HepG2 (cell line): ENCODE measurements around the gene ACSF3. TPM values are rescaled to one million over a fixed set of nuclear protein-coding genes. Genes with fewer than 3 reads are reported as not detected.
A peak's percentile ranks its signal among the peaks of the same experiment; 100 is the strongest.

ENCODE experiments used
- ATRX ChIP-seq: sonication (generic); formaldehyde crosslinking; IDR thresholded peaks from 2 replicates; pipeline ENCODE4 v1.4.0; 2020; ENCODE audit warnings: missing genetic modification reagents, borderline replicate concordance
- CENPT ChIP-seq: sonication (generic); formaldehyde crosslinking; IDR thresholded peaks from 2 replicates; pipeline ENCODE4 v1.8.0; 2022; ENCODE audit warnings: low read depth, mild to moderate bottlenecking, moderate library complexity, missing genetic modification reagents
- GATAD1 ChIP-seq: IDR thresholded peaks from 2 replicates; pipeline ENCODE4 v1.6.1; 2016; ENCODE audit warnings: missing genetic modification reagents, missing compliant biosample characterization
- HDAC2 ChIP-seq: sonication (generic); formaldehyde crosslinking; IDR thresholded peaks from 2 replicates; pipeline ENCODE4 v1.4.0; 2020; ENCODE audit warnings: missing genetic modification reagents
- KMT2A ChIP-seq: sonication (generic); formaldehyde crosslinking; IDR thresholded peaks from 2 replicates; pipeline ENCODE4 v1.4.0; 2020; ENCODE audit warnings: missing genetic modification reagents
- MAFF ChIP-seq: IDR thresholded peaks from 2 replicates; pipeline ENCODE4 v1.6.1; 2011; ENCODE audit warnings: low read depth, low read length, improper control_type of control experiment
- MTA1 ChIP-seq: sonication (generic); formaldehyde crosslinking; IDR thresholded peaks from 2 replicates; pipeline ENCODE4 v1.4.0; 2020; ENCODE audit warnings: missing genetic modification reagents, mild to moderate bottlenecking, borderline replicate concordance
- NFE2L2 ChIP-seq: fragments of 150-350 bp; IDR thresholded peaks from 2 replicates; pipeline ENCODE4 v1.6.1; 2014; ENCODE audit warnings: low read length
- NFRKB ChIP-seq: fragments of 450-650 bp; IDR thresholded peaks from 2 replicates; pipeline ENCODE4 v1.6.1; 2017
- POLR2A ChIP-seq, 2 experiments: IDR thresholded peaks; 2 replicates each; pipeline ENCODE4 v1.6.1; 2011; ENCODE audit warnings: low read depth in 2 of 2, low read length in 2 of 2, mild to moderate bottlenecking in 1 of 2, moderate library complexity in 1 of 2; ENCODE audit not compliant: insufficient read depth in 1 of 2
- SNAI1 ChIP-seq: sonication (generic); formaldehyde crosslinking; IDR thresholded peaks from 2 replicates; pipeline ENCODE4 v1.5.0; 2020; ENCODE audit warnings: mild to moderate bottlenecking, missing genetic modification reagents, borderline replicate concordance
- SNRNP70 ChIP-seq: fragments of 200-400 bp; formaldehyde crosslinking; IDR thresholded peaks from 2 replicates; pipeline ENCODE4 v1.6.1; 2017; ENCODE audit warnings: mild to moderate bottlenecking, low read depth, low read length, moderate library complexity
- SP4 ChIP-seq: sonication (generic); formaldehyde crosslinking; IDR thresholded peaks from 2 replicates; pipeline ENCODE4 v1.8.1; 2023; ENCODE audit warnings: mild to moderate bottlenecking, missing genetic modification reagents
- STAG1 ChIP-seq: sonication (generic); formaldehyde crosslinking; IDR thresholded peaks from 2 replicates; pipeline ENCODE4 v1.4.0; 2020; ENCODE audit warnings: missing genetic modification reagents
- ZNF234 ChIP-seq: sonication (generic); formaldehyde crosslinking; conservative IDR thresholded peaks from 2 replicates; pipeline ENCODE4 v1.5.1; 2020; ENCODE audit warnings: mild to moderate bottlenecking, missing genetic modification reagents
- ZNF24 ChIP-seq: fragments of 450-650 bp; IDR thresholded peaks from 2 replicates; pipeline ENCODE4 v1.6.1; 2017; ENCODE audit warnings: antibody characterized with exemption, mild to moderate bottlenecking
- ZNF263 ChIP-seq: sonication (generic); formaldehyde crosslinking; IDR thresholded peaks from 2 replicates; pipeline ENCODE4 v1.4.0; 2020; ENCODE audit warnings: missing genetic modification reagents
- ZNF343 ChIP-seq: sonication (generic); formaldehyde crosslinking; IDR thresholded peaks from 2 replicates; pipeline ENCODE4 v1.4.0; 2020; ENCODE audit warnings: mild to moderate bottlenecking, missing genetic modification reagents
- ZNF383 ChIP-seq: sonication (generic); formaldehyde crosslinking; IDR thresholded peaks from 2 replicates; pipeline ENCODE4 v1.4.0; 2020; ENCODE audit warnings: missing genetic modification reagents, mild to moderate bottlenecking, borderline replicate concordance
- ZNF547 ChIP-seq: sonication (generic); formaldehyde crosslinking; IDR thresholded peaks from 2 replicates; pipeline ENCODE4 v1.5.1; 2020; ENCODE audit warnings: mild to moderate bottlenecking, missing genetic modification reagents
- ZNF549 ChIP-seq: sonication (generic); formaldehyde crosslinking; IDR thresholded peaks from 2 replicates; pipeline ENCODE4 v1.5.0; 2020; ENCODE audit warnings: missing genetic modification reagents
- ZNF589 ChIP-seq: sonication (generic); formaldehyde crosslinking; conservative IDR thresholded peaks from 2 replicates; pipeline ENCODE4 v1.8.0; 2022; ENCODE audit warnings: mild to moderate bottlenecking, moderate library complexity, missing genetic modification reagents
- ZNF746 ChIP-seq: sonication (generic); formaldehyde crosslinking; IDR thresholded peaks from 2 replicates; pipeline ENCODE4 v1.8.0; 2022; ENCODE audit warnings: mild to moderate bottlenecking, missing genetic modification reagents
- ZNF768 ChIP-seq: sonication (generic); formaldehyde crosslinking; IDR thresholded peaks from 2 replicates; pipeline ENCODE4 v1.4.0; 2020; ENCODE audit warnings: missing genetic modification reagents
- ZSCAN20 ChIP-seq: sonication (generic); formaldehyde crosslinking; IDR thresholded peaks from 2 replicates; pipeline ENCODE4 v1.4.0; 2020; ENCODE audit warnings: missing genetic modification reagents, mild to moderate bottlenecking, borderline replicate concordance
- polyA plus RNA-seq, 8 experiments: library from polyadenylated mRNA; depleted of rRNA in 3 of 8; stranded (reverse) in 7 of 8; unstranded in 1 of 8; fragments of >200 nt; fragmentation: Illumina TruSeq in 4 of 8; extraction: Trizol in 4 of 8; gene quantifications; 2 replicates each; pipeline versions ENCODE4 v1.2.1 to v1.2.3, GENCODE V29; 2011 to 2016; ENCODE audit warnings: low read depth in 4 of 8, missing spikeins in 1 of 8, mixed read lengths in 1 of 8; ENCODE audit not compliant: insufficient read depth in 1 of 8
- total RNA-seq, 5 experiments: library from RNA; depleted of rRNA; stranded (reverse); fragments of >200 nt; fragmentation: Illumina TruSeq; extraction: Trizol; gene quantifications; 2 replicates each; pipeline ENCODE4 v1.2.3, GENCODE V29; 2016; ENCODE audit warnings: low read depth in 1 of 5
- TF ChIP-seq, protein P1 (sequence below): sonication (generic); formaldehyde crosslinking; IDR thresholded peaks from 2 replicates; pipeline ENCODE4 v1.4.0; 2020; ENCODE audit warnings: mild to moderate bottlenecking, missing genetic modification reagents, borderline replicate concordance
- TF ChIP-seq, protein P2 (sequence below): sonication (generic); formaldehyde crosslinking; IDR thresholded peaks from 2 replicates; pipeline ENCODE4 v1.4.0; 2020; ENCODE audit warnings: missing genetic modification reagents

Gene ACSF3
- total and polyA plus RNA-seq, 2 of the 13 experiments (the other 11 are each of a cell fraction or from before 2014, with no cell fraction given) = 14.9 to 30.6 TPM

DNA sequence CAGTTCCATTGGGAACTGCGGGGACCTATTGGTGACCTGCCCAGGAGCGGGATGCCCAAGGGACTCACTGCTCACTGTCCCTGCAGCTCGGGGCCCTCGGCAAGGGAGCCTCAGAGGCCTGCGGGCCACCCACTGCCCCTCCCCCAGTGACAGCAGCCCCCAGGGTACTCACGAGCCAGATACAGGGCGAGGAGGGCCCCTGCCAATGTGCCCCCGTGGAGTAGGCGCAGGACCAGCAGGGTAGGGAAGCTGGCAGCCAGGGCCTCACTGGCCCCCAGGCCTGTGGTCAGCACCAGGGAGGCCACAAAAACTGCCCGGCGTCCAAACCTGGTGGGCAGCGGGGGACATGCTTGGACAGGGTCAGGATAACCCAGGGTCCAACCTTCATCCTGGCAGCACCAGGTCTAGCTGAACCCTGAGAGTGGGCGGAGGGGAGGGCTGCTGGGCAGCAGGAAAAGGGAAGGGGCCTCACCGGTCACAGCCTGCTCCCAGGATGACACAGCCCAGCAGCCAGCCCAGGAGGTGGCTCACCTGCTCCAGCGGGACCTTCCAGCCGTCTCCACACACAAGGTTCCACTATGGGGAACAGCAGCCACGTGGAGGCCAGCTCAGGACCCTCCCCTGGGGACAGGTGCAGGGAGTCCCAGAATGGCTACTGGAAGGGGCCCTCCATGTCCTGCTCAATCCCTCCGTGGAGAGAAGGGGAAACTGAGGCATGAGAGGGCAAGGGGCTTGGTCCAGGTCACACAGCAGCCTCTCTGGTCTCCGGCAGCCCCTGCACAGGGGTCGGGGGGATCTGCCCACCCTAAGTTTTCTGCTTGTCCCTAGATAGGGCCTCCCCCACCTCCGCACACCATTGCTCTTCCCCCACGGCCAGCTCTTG is 105.8 kb downstream of the ACSF3 start (continued):
- TF ChIP-seq ZNF547 (CRISPR knock-in tag) (peak; percentile 57; the same call in 1 of the 2 replicates), ZNF549 (CRISPR knock-in tag) (no peak), ZNF383 (CRISPR knock-in tag) (no peak), SNRNP70 (no peak), SP4 (CRISPR knock-in tag) (peak; percentile 29; the same call in 1 of the 2 replicates), ZNF746 (CRISPR knock-in tag) (no peak), SNAI1 (CRISPR knock-in tag) (peak; percentile 28; the same call in 1 of the 2 replicates), ZNF343 (CRISPR knock-in tag) (no peak), KMT2A (CRISPR knock-in tag) (no peak), ATRX (CRISPR knock-in tag) (no peak), ZNF589 (CRISPR knock-in tag) (0 out of 2 replicates have a peak, but pooled peaks have one; percentile 26), NFRKB (no peak), ZNF24 (no peak), ZSCAN20 (CRISPR knock-in tag) (no peak), ZNF768 (CRISPR knock-in tag) (peak; percentile 83; the same call in 1 of the 2 replicates), HDAC2 (CRISPR knock-in tag) (0 out of 2 replicates have a peak, but pooled peaks have one; percentile 7), ZNF234 (no peak), GATAD1 (CRISPR knock-in tag) (no peak), ZNF263 (CRISPR knock-in tag) (peak; percentile 44; the same call in 1 of the 2 replicates), CENPT (peak; percentile 89), MAFF (no peak), STAG1 (CRISPR knock-in tag) (no peak), POLR2A (IDR thresholded peaks at IDR 0.05; ENCODE audit: insufficient read depth in 1 of 2, low read depth in 2 of 2, low read length in 2 of 2) (peak in 1 of 2 experiments; percentile 35; a peak in 2 of 4 replicates), MTA1 (CRISPR knock-in tag) (peak; percentile 19; the same call in 1 of the 2 replicates), NFE2L2 (no peak)
- TF ChIP-seq, protein P1, sequence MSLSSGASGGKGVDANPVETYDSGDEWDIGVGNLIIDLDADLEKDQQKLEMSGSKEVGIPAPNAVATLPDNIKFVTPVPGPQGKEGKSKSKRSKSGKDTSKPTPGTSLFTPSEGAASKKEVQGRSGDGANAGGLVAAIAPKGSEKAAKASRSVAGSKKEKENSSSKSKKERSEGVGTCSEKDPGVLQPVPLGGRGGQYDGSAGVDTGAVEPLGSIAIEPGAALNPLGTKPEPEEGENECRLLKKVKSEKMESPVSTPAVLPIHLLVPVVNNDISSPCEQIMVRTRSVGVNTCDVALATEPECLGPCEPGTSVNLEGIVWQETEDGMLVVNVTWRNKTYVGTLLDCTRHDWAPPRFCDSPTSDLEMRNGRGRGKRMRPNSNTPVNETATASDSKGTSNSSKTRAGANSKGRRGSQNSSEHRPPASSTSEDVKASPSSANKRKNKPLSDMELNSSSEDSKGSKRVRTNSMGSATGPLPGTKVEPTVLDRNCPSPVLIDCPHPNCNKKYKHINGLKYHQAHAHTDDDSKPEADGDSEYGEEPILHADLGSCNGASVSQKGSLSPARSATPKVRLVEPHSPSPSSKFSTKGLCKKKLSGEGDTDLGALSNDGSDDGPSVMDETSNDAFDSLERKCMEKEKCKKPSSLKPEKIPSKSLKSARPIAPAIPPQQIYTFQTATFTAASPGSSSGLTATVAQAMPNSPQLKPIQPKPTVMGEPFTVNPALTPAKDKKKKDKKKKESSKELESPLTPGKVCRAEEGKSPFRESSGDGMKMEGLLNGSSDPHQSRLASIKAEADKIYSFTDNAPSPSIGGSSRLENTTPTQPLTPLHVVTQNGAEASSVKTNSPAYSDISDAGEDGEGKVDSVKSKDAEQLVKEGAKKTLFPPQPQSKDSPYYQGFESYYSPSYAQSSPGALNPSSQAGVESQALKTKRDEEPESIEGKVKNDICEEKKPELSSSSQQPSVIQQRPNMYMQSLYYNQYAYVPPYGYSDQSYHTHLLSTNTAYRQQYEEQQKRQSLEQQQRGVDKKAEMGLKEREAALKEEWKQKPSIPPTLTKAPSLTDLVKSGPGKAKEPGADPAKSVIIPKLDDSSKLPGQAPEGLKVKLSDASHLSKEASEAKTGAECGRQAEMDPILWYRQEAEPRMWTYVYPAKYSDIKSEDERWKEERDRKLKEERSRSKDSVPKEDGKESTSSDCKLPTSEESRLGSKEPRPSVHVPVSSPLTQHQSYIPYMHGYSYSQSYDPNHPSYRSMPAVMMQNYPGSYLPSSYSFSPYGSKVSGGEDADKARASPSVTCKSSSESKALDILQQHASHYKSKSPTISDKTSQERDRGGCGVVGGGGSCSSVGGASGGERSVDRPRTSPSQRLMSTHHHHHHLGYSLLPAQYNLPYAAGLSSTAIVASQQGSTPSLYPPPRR = no peak
- TF ChIP-seq, protein P2, sequence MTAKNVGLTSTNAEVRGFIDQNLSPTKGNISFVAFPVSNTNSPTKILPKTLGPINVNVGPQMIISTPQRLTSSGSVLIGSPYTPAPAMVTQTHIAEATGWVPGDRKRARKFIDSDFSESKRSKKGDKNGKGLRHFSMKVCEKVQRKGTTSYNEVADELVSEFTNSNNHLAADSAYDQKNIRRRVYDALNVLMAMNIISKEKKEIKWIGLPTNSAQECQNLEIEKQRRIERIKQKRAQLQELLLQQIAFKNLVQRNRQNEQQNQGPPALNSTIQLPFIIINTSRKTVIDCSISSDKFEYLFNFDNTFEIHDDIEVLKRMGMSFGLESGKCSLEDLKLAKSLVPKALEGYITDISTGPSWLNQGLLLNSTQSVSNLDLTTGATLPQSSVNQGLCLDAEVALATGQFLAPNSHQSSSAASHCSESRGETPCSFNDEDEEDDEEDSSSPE (CRISPR knock-in tag) = no peak
